ENCODE data around the gene PCYT1A. TPM values are rescaled to one million over a fixed set of nuclear protein-coding genes. Genes with fewer than 3 reads are reported as not detected.
"Not testable (repeated sequence)": the region's sequence is repeated elsewhere in the genome, so short reads cannot be mapped to it uniquely, and the experiment has no call there.

Gene PCYT1A
- polyA plus RNA-seq, 1 donor, result 43.6 TPM

- DNase-seq, result no peak
These were observed 76.6 kb downstream of the PCYT1A start, which contains the start of gene ZDHHC19 for GRCh38 chr3:196210673-196211556. TSS of gene ZDHHC19 (minus strand) at chr3:196211400. CDS start at chr3:196211315, 85 bp downstream.

DNA sequence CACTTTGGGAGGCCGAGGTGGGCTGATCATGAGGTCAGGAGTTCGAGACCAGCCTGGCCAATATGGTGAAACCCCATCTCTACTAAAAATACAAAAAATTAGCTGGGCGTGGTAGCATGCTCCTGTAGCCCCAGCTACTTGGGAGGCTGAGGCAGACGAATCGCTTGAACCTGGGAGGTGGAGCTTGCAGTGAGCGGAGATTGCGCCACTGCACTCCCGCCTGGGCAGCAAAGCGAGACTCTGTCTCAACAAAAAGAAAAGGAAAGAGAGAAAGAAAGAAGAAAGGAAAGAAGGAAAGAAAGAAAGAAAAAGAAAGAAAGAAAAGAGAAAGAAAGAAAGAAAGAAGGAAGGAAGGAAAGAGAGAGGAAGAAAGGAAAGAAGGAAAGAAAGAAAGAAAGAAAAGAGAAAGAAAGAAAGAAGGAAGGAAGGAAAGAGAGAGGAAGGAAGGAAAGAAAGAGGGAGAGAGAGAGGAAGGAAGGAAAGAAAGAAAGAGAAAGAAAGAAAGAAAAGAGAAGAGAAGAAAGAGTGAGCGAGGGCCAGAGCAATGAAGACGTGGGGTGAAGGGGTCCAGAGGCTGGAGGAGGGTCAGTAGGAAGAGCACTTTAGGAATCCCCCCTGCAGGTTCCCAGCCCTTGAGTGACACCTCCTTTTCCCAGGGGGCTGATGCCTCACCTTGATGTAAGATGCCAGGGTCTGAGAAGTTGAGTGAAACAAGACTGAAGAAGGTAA lies 77.4 kb downstream of the PCYT1A start:
- not testable (repeated sequence) for DNase-seq

DNA sequence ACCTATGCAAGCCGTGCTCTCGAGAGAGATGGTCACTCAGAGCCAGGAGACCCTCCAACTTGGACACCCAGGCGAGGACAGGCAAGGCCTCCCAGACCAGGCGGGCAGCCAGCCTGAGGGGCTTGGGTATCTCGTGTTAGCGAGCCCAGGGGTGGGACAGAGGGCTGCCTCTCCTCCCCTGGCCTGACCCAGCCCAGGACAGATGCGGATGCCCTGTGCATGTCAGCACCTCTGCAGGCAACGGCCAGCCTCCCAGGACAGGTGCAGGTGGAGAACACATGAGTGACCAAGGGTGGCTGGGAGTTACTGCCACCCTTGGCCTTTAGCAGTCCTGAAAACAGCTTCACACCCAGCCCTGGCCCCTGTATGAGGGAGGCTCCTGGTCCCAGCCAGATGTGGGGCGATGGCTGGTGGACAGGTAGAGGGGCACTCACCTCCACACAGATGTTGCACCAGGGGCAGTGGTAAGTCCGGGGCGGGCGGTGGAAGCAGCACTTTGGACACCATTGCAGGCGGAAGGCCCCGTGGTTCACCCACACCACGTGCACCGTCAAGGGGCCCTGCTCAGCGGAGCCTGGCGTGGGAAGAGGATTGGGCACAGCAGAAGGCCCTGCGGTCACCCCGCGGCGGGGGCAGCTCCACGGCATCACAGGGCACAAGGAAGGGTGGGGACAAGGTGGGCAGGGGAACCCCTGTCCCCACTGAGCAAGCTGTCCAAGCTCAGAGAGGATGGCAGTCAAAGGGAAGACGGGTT lies 78.4 kb downstream of the PCYT1A start:
- no peak for DNase-seq

DNA sequence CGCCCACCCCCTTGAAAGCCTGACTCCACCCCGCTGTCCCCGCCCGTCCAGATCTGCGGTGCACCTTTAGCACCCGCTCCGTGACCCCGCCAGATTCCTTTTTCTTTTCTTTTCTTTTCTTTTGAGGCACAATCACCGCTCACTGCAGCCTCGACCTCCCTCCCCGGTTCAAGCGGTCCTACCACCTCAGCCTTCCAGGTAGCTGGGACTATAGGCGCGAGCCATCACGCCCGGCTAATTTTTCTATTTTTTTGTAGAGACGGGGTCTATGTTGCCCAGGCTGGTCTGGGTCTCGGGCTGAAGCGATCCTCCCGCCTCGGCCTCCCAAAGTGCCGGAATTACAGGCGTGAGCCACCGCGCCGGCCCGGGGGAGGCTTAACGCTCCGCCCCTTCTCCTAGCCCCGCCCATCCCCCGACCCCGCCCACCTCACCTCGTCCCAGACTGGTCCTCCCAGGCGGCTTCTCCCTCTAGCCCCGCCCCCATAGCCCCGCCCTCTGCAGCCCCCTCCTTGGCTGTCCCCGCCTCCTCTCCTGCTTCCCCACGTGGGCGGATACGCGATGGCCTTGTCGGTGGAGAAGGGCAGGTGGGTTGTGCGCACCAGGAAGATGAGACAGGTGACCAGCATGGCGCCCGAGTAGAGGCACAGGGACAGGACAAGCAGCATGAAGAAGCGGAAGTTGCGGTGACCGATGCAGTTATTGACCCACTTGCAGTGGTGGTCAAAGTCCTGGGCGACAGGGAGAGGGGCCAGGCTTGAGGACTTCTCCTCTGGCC lies 79.5 kb downstream of the PCYT1A start:
- DNase-seq, result no peak

DNA sequence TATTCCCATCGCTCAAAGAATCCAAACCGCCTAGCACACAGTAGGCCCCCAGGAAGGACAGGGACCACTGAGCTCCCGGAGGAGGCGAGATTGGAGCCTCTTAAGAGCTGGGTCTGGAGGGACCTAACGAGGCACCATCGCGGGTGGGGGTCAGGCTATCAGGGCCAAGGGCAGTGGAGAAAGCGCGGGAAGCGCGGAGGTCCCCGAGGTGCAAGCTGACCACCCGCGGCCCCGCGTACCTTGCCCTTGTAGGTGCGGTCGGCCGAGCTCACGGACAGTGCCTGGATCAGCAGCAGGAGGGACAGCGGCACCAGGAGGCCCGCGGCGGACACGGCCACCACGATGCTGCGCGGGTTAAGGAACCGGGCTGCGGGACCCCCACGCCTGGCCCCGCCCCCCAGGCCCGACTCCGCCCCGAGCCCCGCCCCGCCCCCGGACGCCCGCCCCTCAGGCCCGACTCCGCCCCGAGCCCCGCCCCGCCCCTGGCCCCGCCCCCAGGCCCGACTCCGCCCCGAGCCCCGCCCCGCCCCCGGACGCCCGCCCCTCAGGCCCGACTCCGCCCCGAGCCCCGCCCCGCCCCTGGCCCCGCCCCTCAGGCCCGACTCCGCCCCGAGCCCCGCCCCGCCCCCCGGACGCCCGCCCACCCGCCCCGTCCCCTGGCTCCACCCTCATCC lies 80.2 kb downstream of the PCYT1A start:
- DNase-seq, result no peak

- not testable (repeated sequence) for DNase-seq
These were observed 81.9 kb downstream of the PCYT1A start for GRCh38 chr3:196205442-196206205.

DNA sequence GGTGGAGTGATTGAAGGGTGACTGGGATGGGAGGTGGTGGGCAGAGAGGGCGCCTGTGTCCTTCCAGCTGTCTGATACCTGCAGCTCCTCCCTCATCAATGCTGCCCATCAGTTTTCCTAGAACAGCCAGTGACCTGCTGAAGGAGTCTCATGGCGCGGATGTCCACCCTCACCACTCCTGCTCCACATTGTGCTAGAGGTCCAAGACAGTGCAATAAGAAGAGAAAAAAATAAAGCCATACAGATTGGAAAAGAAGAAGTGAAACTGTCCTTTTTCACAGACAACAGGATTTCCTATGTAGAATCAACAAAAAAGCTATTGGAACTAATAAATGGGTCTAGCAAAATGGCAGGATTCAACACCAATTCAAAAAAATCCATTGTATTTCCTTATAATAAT lies 83.7 kb downstream of the PCYT1A start:
- DNase-seq, result no peak

GRCh38 chr3:196202516-196202970 lies 85.0 kb downstream of the PCYT1A start:
- peak; percentile 58 for DNase-seq

DNA sequence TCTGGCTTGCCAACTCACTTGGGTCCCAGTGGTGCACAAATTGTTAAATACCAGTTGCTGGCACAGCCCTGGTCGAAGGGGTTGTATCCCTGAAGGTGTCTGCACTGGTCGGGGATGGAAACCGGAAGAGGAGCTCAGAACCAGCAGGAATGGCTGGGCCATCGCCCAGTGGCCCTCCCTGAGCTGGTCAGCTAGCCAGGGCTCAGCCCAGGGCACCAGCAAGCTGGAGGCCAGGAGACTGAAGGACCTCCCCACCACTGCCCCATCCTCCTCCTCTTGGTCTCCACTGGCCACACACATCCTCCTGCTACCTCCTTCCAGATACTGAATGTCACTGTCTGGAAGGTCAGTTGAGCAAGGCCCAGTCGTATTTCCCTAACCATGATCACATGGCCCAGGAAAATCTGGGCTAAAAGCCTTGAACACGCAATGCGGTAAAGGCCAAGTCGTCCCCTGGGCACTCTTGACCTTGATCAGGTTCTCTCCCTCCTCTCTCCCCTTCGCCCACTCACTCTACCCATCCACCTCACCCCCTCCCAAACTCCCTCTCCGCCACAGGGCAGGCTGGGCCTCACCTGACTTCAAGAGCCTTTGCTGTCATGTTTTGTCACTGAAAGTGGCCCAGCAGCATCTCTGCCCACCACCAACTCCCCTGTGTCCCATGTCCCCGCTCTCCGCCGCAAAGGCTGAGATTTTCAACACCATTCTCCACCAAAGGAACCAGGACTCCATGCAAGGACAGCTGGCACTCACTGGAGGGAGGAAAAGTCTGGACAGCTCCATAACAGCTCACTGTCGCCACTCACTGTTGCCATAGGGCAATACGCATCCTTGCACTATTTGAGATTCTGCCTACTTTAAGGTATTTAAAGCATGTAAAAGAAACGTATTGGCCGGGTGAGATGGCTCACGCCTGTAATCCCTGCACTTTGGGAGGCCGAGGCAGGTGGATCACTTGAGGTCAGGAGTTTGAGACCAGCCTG lies 88.5 kb downstream of the PCYT1A start:
- DNase-seq, result no peak

DNA sequence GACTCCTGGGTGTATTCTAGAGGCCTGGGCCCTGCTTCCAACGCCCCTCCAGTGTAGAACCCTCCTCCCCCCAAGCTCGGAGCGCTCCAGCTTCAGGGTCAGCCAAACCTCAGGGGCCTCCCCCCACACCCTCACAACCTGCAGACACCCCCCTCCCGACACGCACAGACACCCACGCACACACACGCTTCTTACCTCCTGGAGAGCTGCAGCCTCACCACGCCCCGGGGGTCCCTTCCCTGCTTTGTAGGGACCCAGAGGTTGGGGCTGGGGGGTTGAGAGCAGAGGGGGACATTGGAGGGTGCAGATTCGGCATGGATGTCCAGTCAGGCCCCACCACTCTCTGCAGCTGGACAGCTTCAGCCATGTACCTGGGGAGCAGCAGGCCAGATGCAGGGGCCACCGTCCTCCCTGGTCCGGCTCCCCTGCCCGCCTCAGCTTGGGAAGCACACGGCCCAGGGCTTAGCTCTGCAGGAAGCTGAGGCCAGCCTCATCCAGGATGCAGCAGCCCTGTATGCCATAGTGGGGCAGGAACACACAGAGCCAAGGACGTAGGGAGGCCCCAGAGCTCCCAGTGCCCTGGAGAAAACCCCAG lies 89.3 kb downstream of the PCYT1A start:
- DNase-seq, result no peak

- DNase-seq, result no peak
These were observed 90.0 kb downstream of the PCYT1A start for GRCh38 chr3:196197524-196197923.

- no peak for DNase-seq
These were observed 91.8 kb downstream of the PCYT1A start for GRCh38 chr3:196195664-196196265.

GRCh38 chr3:196194542-196194915 lies 93.0 kb downstream of the PCYT1A start:
- DNase-seq, result no peak

- no peak for DNase-seq
These were observed 93.6 kb downstream of the PCYT1A start for GRCh38 chr3:196193736-196194541.

GRCh38 chr3:196193133-196193735 lies 94.3 kb downstream of the PCYT1A start:
- no peak for DNase-seq

- DNase-seq, result no peak
These were observed 94.9 kb downstream of the PCYT1A start for GRCh38 chr3:196192524-196193051.

DNA sequence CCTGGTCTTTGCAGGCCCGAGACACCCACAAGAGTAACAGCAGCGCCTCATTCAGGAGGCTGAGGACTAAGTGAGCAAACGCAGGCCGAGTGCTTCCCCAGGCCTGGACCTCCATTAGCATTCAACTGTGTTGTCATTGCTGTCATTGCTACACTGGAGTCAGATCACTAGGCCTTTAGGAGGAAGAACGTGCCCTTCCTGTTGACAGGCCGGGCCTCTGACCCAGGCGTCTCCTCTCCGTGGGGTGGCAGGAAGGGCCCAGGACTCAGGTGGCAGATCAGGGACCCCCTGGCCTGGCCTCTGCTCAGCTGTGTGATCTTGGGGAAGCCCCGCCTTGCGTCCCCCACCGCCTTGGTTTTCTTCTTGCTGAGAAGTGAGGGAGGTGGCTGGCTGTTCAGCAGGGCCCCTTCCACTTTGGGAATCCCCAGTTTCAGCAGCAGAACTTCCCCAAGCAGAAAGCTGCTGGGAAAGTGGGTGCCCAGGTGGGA lies 95.4 kb downstream of the PCYT1A start:
- DNase-seq, result no peak

Measured in hindlimb muscle (tissue), 1 donor.